Activated CD4-positive, alpha-beta T cell treated with anti-CD3 and anti-CD28 coated beads, Interleukin-2, amount 10 ng/mL, durations not matched to agents 7 days and 5 days (primary cell): ENCODE results near the gene SOHLH1. TPM values are rescaled to one million over a fixed set of nuclear protein-coding genes. Genes with fewer than 3 reads are reported as not detected.

Experiments used
- CTCF ChIA-PET: fragments of 350-600 bp; sonication (Branson Sonifier 250); formaldehyde crosslinking; loops from one replicate; lab custom pipeline; 2021; ENCODE audit warnings: antibody characterized with exemption; lab: Charles Lee
- POLR2A ChIA-PET: fragments of 350-600 bp; sonication (Branson Sonifier 250); formaldehyde crosslinking; loops from one replicate; lab custom pipeline; 2021; ENCODE audit warnings: antibody characterized with exemption; lab: Charles Lee
- DNase-seq: peaks from one replicate; pipeline ENCODE4 v3.0.0-alpha.2; 2020
- H3K27ac Mint-ChIP-seq: one replicate; pipeline ENCODE4 v1.8.0; 2021; ENCODE audit warnings: mild to moderate bottlenecking, moderate library complexity, mixed read lengths
- H3K27me3 Mint-ChIP-seq: one replicate; pipeline ENCODE4 v1.8.0; 2021; ENCODE audit warnings: mixed read lengths
- H3K36me3 Mint-ChIP-seq: one replicate; pipeline ENCODE4 v1.8.0; 2021; ENCODE audit warnings: low read depth, mixed read lengths
- H3K4me1 Mint-ChIP-seq: one replicate; pipeline ENCODE4 v1.8.0; 2021; ENCODE audit warnings: mixed read lengths
- H3K4me3 Mint-ChIP-seq: one replicate; pipeline ENCODE4 v1.8.0; 2021; ENCODE audit warnings: mild to moderate bottlenecking, moderate library complexity, mixed read lengths
- H3K9me3 Mint-ChIP-seq: one replicate; pipeline ENCODE4 v1.8.0; 2021; ENCODE audit warnings: mixed read lengths
- total RNA-seq, 2 experiments: library from RNA; stranded (reverse); gene quantifications; one replicate each; pipeline ENCODE4 v1.2.3, GENCODE V29; 2021

The SOHLH1 gene
- not detected for total RNA-seq

- no peaks in the 10 kb centered on the region for H3K4me1 Mint-ChIP-seq
Measured at GRCh38 chr9:135699440-135699839, at the start of gene SOHLH1. Gene SOHLH1 (minus strand): TSS chr9:135699481. CDS start chr9:135699467, 14 bp downstream.

GRCh38 chr9:135748676-135749075, 49.4 kb upstream of the SOHLH1 start:
- DNase-seq = no peak
- H3K4me3 Mint-ChIP-seq = no peak overlapping the region
- POLR2A ChIA-PET = no interaction called here
- H3K27me3 Mint-ChIP-seq = no peaks in the 10 kb centered on the region
- no peaks in the 10 kb centered on the region for H3K4me1 Mint-ChIP-seq
- CTCF ChIA-PET = no interaction called here
- H3K36me3 Mint-ChIP-seq = no peaks in the 10 kb centered on the region
- no peaks in the 10 kb centered on the region for H3K9me3 Mint-ChIP-seq
- no peak overlapping the region for H3K27ac Mint-ChIP-seq

More at GRCh38 chr9:135699440-135699839, at the start of gene SOHLH1:
- ChIA-PET POLR2A (no interaction called here), CTCF (no interaction called here)
- no peak within 1 kb of the TSS for H3K27ac Mint-ChIP-seq
- no peaks in the 10 kb centered on the region for H3K27me3 Mint-ChIP-seq
- H3K4me3 Mint-ChIP-seq = no peak within 1 kb of the TSS
- DNase-seq = no peak
- H3K36me3 Mint-ChIP-seq = no peaks in the 10 kb centered on the region
- H3K9me3 Mint-ChIP-seq = no peaks in the 10 kb centered on the region

- no peak overlapping the region for H3K27ac Mint-ChIP-seq
- ChIA-PET CTCF (no interaction called here), POLR2A (no interaction called here)
- no peak overlapping the region for H3K4me3 Mint-ChIP-seq
- no peak for DNase-seq
- no peaks in the 10 kb centered on the region for H3K4me1 Mint-ChIP-seq
- H3K27me3 Mint-ChIP-seq = no peaks in the 10 kb centered on the region
- H3K36me3 Mint-ChIP-seq = no peaks in the 10 kb centered on the region
- H3K9me3 Mint-ChIP-seq = no peaks in the 10 kb centered on the region
Measured at GRCh38 chr9:135747311-135747710, 48.0 kb upstream of the SOHLH1 start.

GRCh38 chr9:135746565-135746964, 47.3 kb upstream of the SOHLH1 start:
- DNase-seq = no peak
- Mint-ChIP-seq H3K36me3 (no peaks in the 10 kb centered on the region), H3K9me3 (no peaks in the 10 kb centered on the region), H3K27ac (no peak overlapping the region), H3K4me1 (no peaks in the 10 kb centered on the region), H3K27me3 (no peaks in the 10 kb centered on the region), H3K4me3 (no peak overlapping the region)
- CTCF ChIA-PET = interaction anchor here (0.8 kb wide), 1 partner anchor 27 kb away, joined by 3 read pairs; no protein-coding TSS in a partner anchor
- POLR2A ChIA-PET = no interaction called here

GRCh38 chr9:135745686-135746324, 46.5 kb upstream of the SOHLH1 start:
- H3K36me3 Mint-ChIP-seq = no peaks in the 10 kb centered on the region
- H3K27me3 Mint-ChIP-seq = no peaks in the 10 kb centered on the region
- POLR2A ChIA-PET = no interaction called here

GRCh38 chr9:135745189-135745588, 45.9 kb upstream of the SOHLH1 start:
- H3K27ac Mint-ChIP-seq = no peak overlapping the region
- H3K9me3 Mint-ChIP-seq = no peaks in the 10 kb centered on the region
- ChIA-PET CTCF (no interaction called here), POLR2A (no interaction called here)
- no peaks in the 10 kb centered on the region for H3K27me3 Mint-ChIP-seq
- no peaks in the 10 kb centered on the region for H3K4me1 Mint-ChIP-seq
- no peak for DNase-seq
- no peak overlapping the region for H3K4me3 Mint-ChIP-seq
- no peaks in the 10 kb centered on the region for H3K36me3 Mint-ChIP-seq

More at GRCh38 chr9:135745686-135746324, 46.5 kb upstream of the SOHLH1 start:
- DNase-seq = no peak
- no peak overlapping the region for H3K27ac Mint-ChIP-seq
- no peaks in the 10 kb centered on the region for H3K4me1 Mint-ChIP-seq
- CTCF ChIA-PET = interaction anchor here (0.8 kb wide), 1 partner anchor 26 kb away, joined by 3 read pairs; no protein-coding TSS in a partner anchor
- no peak overlapping the region for H3K4me3 Mint-ChIP-seq
- no peaks in the 10 kb centered on the region for H3K9me3 Mint-ChIP-seq

- POLR2A ChIA-PET = no interaction called here
Measured at GRCh38 chr9:135744333-135745070, 45.2 kb upstream of the SOHLH1 start.

GRCh38 chr9:135743546-135744332, 44.5 kb upstream of the SOHLH1 start:
- Mint-ChIP-seq H3K4me1 (no peaks in the 10 kb centered on the region), H3K36me3 (no peaks in the 10 kb centered on the region), H3K9me3 (no peaks in the 10 kb centered on the region), H3K27me3 (no peaks in the 10 kb centered on the region), H3K27ac (no peak overlapping the region), H3K4me3 (no peak overlapping the region)
- no peak for DNase-seq
- ChIA-PET POLR2A (interaction anchor here (0.6 kb wide), 1 partner anchor 81 kb away, joined by 3 read pairs; no protein-coding TSS in a partner anchor), CTCF (no interaction called here)

More at GRCh38 chr9:135744333-135745070, 45.2 kb upstream of the SOHLH1 start:
- DNase-seq = no peak
- Mint-ChIP-seq H3K27me3 (no peaks in the 10 kb centered on the region), H3K4me1 (no peaks in the 10 kb centered on the region), H3K36me3 (no peaks in the 10 kb centered on the region), H3K27ac (no peak overlapping the region), H3K4me3 (no peak overlapping the region), H3K9me3 (no peaks in the 10 kb centered on the region)
- CTCF ChIA-PET = no interaction called here

GRCh38 chr9:135743021-135743420, 43.7 kb upstream of the SOHLH1 start:
- ChIA-PET POLR2A (interaction anchor here (0.6 kb wide), 1 partner anchor 81 kb away, joined by 3 read pairs; no protein-coding TSS in a partner anchor), CTCF (no interaction called here)
- no peaks in the 10 kb centered on the region for H3K36me3 Mint-ChIP-seq
- no peak overlapping the region for H3K27ac Mint-ChIP-seq
- H3K9me3 Mint-ChIP-seq = no peaks in the 10 kb centered on the region
- no peak overlapping the region for H3K4me3 Mint-ChIP-seq
- no peaks in the 10 kb centered on the region for H3K27me3 Mint-ChIP-seq
- DNase-seq = no peak
- H3K4me1 Mint-ChIP-seq = no peaks in the 10 kb centered on the region

- Mint-ChIP-seq H3K27me3 (peaks cover 4% of the 10 kb centered on the region), H3K9me3 (no peaks in the 10 kb centered on the region), H3K4me1 (no peaks in the 10 kb centered on the region), H3K4me3 (no peak overlapping the region), H3K36me3 (no peaks in the 10 kb centered on the region), H3K27ac (no peak overlapping the region)
- ChIA-PET CTCF (no interaction called here), POLR2A (no interaction called here)
- DNase-seq = no peak
Measured at GRCh38 chr9:135741276-135742219, 42.3 kb upstream of the SOHLH1 start.

- Mint-ChIP-seq H3K9me3 (no peaks in the 10 kb centered on the region), H3K36me3 (no peaks in the 10 kb centered on the region), H3K27ac (no peak overlapping the region), H3K4me3 (no peak overlapping the region), H3K27me3 (peaks cover 4% of the 10 kb centered on the region), H3K4me1 (no peaks in the 10 kb centered on the region)
- no peak for DNase-seq
- CTCF ChIA-PET = interaction anchor here (1.5 kb wide), 1 partner anchor 19 kb away, joined by 3 read pairs; no protein-coding TSS in a partner anchor
- POLR2A ChIA-PET = no interaction called here
Measured at GRCh38 chr9:135739271-135740220, 40.3 kb upstream of the SOHLH1 start.
